ENCODE measurements around the gene BLTP1. TPM values are rescaled to one million over a fixed set of nuclear protein-coding genes. Genes with fewer than 3 reads are reported as not detected.

The BLTP1 gene
- polyA plus RNA-seq, 2 of the 4 experiments (the other 2 are of a cell fraction) = 5.8 to 30.4 TPM

DNA sequence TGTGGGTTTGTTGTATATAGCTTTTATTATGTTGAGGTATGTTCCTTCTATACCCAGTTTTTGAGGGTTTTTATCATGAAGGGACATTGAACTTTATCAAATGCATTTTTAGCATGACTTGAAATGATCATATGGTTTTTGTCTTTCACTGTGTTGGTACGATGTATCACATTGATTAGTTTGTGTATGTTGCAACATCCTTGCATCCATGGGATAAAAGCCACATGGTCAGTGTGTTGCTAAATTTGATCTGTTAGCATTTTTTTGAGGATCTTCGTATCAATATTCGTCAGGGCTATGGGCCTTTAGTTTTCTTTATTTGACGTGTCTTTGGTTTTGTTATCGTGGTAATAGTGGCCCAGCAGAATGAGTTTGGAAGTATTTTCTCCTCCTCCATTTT lies 11.3 kb upstream of the BLTP1 start:
- Histone ChIP-seq H3K27ac (no peak overlapping the region), H3K4me1 (no peaks in the 10 kb centered on the region), H3K4me3 (no peak overlapping the region), H3K9me3 (no peaks in the 10 kb centered on the region), H3K4me2 (no peak overlapping the region)
- ATAC-seq (no peak), DNase-seq (ENCODE audit: low read depth in 1 of 2, low spot score in 1 of 2) (no peak), FAIRE-seq (no peak)
- WGBS (ENCODE audit: missing lambda C conversion rate) = 58% methylated on average over 5 of the region's 5 CpGs
- ChIA-PET POLR2A (no interaction called here), CTCF (no interaction called here)
- no peak for TF ChIP-seq CEBPB (IDR thresholded peaks at IDR 0.05)
- TF ChIP-seq CTCF (IDR thresholded peaks at IDR 0.05) = no peak
- TF ChIP-seq EP300 (IDR thresholded peaks at IDR 0.05) = no peak
- no peak for TF ChIP-seq BCL3 (IDR thresholded peaks at IDR 0.05)
- TF ChIP-seq FOXS1 (CRISPR knock-in tag; IDR thresholded peaks at IDR 0.05) = no peak
- TF ChIP-seq ZC3H11A (IDR thresholded peaks at IDR 0.05) = no peak
- TF ChIP-seq, protein P1, sequence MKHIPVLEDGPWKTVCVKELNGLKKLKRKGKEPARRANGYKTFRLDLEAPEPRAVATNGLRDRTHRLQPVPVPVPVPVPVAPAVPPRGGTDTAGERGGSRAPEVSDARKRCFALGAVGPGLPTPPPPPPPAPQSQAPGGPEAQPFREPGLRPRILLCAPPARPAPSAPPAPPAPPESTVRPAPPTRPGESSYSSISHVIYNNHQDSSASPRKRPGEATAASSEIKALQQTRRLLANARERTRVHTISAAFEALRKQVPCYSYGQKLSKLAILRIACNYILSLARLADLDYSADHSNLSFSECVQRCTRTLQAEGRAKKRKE (CRISPR knock-in tag; IDR thresholded peaks at IDR 0.05; ENCODE audit: low read depth) = no peak
- TF ChIP-seq CBX2 (IDR thresholded peaks at IDR 0.05; ENCODE audit: borderline replicate concordance, low read depth) = no peak
- no peak for TF ChIP-seq PBX3 (IDR thresholded peaks at IDR 0.05)
- no peak for TF ChIP-seq JUNB (IDR thresholded peaks at IDR 0.05)
- no peak for TF ChIP-seq E2F6 (IDR thresholded peaks at IDR 0.05; ENCODE audit: borderline replicate concordance, low read depth)
- TF ChIP-seq SMC3 (IDR thresholded peaks at IDR 0.05) = no peak
- no peak for TF ChIP-seq MAZ (IDR thresholded peaks at IDR 0.05; ENCODE audit: borderline replicate concordance, low read depth, low read length)
- TF ChIP-seq ZNF302 (CRISPR knock-in tag; IDR thresholded peaks at IDR 0.05) = no peak
- TF ChIP-seq FOSB (CRISPR knock-in tag; IDR thresholded peaks at IDR 0.05) = no peak
- no peak for TF ChIP-seq MAFK (IDR thresholded peaks at IDR 0.05; ENCODE audit: partially characterized antibody)
- TF ChIP-seq ELK1 (IDR thresholded peaks at IDR 0.05; ENCODE audit: low read depth, low read length) = no peak
- no peak for TF ChIP-seq RCOR1 (IDR thresholded peaks at IDR 0.05; ENCODE audit: low read depth, low read length)
- TF ChIP-seq CHD2 (IDR thresholded peaks at IDR 0.05; ENCODE audit: low read length, partially characterized antibody) = no peak
- no peak for TF ChIP-seq ESRRA (IDR thresholded peaks at IDR 0.05; ENCODE audit: borderline replicate concordance, low read length)

DNA sequence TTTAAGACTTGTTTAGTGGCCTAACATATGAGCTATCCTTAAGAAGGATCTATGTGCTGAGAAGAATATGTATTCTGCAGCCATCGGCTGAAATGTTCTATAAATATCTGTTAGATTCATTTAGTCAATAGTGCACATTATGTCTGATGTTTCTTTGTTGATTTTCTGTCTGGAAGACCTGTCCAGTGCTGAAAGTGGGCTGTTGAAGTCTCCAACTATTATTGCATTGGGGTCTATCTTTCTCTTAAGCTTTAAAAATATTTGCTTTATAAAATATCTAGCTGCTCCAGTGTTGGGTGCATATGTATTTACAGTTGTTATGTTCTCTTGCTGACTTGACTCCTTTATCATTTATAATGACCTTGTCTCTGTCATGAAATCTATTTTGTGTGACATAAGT lies 9.4 kb upstream of the BLTP1 start:
- ATAC-seq = no peak
- no peaks in the 10 kb centered on the region for H3K4me1 ChIP-seq
- no peak for DNase-seq (ENCODE audit: low read depth in 1 of 2, low spot score in 1 of 2)
- H3K4me2 ChIP-seq = no peak overlapping the region
- no peak overlapping the region for H3K4me3 ChIP-seq
- WGBS (ENCODE audit: missing lambda C conversion rate) = 31% methylated on average over 1 of the region's 1 CpG
- no peak for TF ChIP-seq RAD21 (conservative IDR thresholded peaks at IDR 0.05 in 1 of 2, IDR thresholded peaks at IDR 0.05 in 1 of 2)
- TF ChIP-seq, protein P2, sequence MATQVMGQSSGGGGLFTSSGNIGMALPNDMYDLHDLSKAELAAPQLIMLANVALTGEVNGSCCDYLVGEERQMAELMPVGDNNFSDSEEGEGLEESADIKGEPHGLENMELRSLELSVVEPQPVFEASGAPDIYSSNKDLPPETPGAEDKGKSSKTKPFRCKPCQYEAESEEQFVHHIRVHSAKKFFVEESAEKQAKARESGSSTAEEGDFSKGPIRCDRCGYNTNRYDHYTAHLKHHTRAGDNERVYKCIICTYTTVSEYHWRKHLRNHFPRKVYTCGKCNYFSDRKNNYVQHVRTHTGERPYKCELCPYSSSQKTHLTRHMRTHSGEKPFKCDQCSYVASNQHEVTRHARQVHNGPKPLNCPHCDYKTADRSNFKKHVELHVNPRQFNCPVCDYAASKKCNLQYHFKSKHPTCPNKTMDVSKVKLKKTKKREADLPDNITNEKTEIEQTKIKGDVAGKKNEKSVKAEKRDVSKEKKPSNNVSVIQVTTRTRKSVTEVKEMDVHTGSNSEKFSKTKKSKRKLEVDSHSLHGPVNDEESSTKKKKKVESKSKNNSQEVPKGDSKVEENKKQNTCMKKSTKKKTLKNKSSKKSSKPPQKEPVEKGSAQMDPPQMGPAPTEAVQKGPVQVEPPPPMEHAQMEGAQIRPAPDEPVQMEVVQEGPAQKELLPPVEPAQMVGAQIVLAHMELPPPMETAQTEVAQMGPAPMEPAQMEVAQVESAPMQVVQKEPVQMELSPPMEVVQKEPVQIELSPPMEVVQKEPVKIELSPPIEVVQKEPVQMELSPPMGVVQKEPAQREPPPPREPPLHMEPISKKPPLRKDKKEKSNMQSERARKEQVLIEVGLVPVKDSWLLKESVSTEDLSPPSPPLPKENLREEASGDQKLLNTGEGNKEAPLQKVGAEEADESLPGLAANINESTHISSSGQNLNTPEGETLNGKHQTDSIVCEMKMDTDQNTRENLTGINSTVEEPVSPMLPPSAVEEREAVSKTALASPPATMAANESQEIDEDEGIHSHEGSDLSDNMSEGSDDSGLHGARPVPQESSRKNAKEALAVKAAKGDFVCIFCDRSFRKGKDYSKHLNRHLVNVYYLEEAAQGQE (IDR thresholded peaks at IDR 0.05) = peak; percentile 71; the same call in 1 of the 2 replicates
- POLR2A ChIA-PET = no interaction called here
- no peaks in the 10 kb centered on the region for H3K9me3 ChIP-seq
- CTCF ChIA-PET = no interaction called here
- H3K27ac ChIP-seq = no peak overlapping the region
- FAIRE-seq = no peak

All from A549 (cell line).